Measurements from ENCODE around the gene CDK14.

DNA sequence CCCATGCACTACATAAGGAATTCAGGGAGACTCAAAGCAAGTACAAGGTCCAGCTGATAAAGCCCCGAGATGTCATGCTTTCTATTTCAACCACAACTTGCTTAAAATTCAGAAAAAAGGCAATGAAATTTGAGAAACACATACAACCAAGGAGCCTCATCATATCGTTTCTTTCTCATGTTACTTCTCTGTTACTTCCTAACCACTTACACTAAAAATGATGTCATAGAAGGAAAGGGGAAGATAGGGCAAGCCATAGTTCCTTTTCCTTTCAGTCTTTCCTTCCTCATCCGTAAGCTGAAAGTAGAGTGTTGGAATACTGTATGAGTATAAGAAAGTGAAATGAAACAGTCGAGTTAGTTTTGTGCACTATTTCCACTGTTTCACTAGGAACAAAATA, 27.9 kb upstream of the CDK14 start:
- TF ChIP-seq, protein P1, sequence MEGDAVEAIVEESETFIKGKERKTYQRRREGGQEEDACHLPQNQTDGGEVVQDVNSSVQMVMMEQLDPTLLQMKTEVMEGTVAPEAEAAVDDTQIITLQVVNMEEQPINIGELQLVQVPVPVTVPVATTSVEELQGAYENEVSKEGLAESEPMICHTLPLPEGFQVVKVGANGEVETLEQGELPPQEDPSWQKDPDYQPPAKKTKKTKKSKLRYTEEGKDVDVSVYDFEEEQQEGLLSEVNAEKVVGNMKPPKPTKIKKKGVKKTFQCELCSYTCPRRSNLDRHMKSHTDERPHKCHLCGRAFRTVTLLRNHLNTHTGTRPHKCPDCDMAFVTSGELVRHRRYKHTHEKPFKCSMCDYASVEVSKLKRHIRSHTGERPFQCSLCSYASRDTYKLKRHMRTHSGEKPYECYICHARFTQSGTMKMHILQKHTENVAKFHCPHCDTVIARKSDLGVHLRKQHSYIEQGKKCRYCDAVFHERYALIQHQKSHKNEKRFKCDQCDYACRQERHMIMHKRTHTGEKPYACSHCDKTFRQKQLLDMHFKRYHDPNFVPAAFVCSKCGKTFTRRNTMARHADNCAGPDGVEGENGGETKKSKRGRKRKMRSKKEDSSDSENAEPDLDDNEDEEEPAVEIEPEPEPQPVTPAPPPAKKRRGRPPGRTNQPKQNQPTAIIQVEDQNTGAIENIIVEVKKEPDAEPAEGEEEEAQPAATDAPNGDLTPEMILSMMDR (IDR thresholded peaks at IDR 0.05; ENCODE audit: low read depth, low read length) = no peak
- no peak for TF ChIP-seq EZH2phosphoT487 (IDR thresholded peaks at IDR 0.05; ENCODE audit: low read depth)

Measured in OCI-LY3 (cell line).